ENCODE measurements around the gene PPP1R3C. TPM values are rescaled to one million over a fixed set of nuclear protein-coding genes. Genes with fewer than 3 reads are reported as not detected.

Gene PPP1R3C
- total RNA-seq, 4 donors from 2014 or later, result 6.6 to 90.7 (median 65.5) TPM

DNA sequence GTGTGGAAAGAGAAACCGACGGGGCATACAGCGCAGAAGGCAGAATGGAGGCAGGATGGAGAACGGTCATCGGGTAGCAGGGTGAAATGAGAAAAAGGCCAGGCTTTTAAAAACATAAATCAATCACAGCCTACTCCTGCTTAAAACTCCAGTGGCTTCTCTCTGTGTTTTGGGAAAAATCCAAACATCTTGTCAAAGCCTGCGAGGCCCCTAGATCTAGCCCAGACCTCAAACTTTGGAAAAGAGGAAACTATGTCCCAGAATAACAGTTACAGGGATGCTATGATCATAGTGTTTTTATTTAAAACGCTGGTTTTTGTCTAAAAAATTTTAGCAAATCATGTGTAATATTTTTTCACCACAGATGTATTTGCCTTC lies 41.1 kb downstream of the PPP1R3C start:
- DNase-seq, result no peak
- in situ Hi-C loops (cut with MboI; ENCODE audit: low sequenced_read_pairs in 4 of 4) (no loop called here), intact Hi-C loops (cut with DNase I; ENCODE audit: low total_unique reads) (loop anchor here (2.0 kb wide), 1 partner anchor 17 kb away; no protein-coding TSS in a partner anchor)
- Histone ChIP-seq H3K27me3 (no peaks in the 10 kb centered on the region), H3K27ac (peak overlapping the region; percentile 87 to 91 (median 90)), H3K4me1 (peaks cover 75 to 81% of the 10 kb centered on the region in 2 donors), H3K36me3 (no peaks in the 10 kb centered on the region), H3K4me3 (peak overlapping the region in 1 of 4 donors; percentile 2), H3K9me3 (no peaks in the 10 kb centered on the region)
- peak in 1 of 2 donors; percentile 2 for ATAC-seq
- TF ChIP-seq, protein P1, sequence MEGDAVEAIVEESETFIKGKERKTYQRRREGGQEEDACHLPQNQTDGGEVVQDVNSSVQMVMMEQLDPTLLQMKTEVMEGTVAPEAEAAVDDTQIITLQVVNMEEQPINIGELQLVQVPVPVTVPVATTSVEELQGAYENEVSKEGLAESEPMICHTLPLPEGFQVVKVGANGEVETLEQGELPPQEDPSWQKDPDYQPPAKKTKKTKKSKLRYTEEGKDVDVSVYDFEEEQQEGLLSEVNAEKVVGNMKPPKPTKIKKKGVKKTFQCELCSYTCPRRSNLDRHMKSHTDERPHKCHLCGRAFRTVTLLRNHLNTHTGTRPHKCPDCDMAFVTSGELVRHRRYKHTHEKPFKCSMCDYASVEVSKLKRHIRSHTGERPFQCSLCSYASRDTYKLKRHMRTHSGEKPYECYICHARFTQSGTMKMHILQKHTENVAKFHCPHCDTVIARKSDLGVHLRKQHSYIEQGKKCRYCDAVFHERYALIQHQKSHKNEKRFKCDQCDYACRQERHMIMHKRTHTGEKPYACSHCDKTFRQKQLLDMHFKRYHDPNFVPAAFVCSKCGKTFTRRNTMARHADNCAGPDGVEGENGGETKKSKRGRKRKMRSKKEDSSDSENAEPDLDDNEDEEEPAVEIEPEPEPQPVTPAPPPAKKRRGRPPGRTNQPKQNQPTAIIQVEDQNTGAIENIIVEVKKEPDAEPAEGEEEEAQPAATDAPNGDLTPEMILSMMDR (IDR thresholded peaks at IDR 0.05 in 4 of 5, conservative IDR thresholded peaks at IDR 0.05 in 1 of 5), result no peak
- no peak for TF ChIP-seq POLR2A (IDR thresholded peaks at IDR 0.05)

DNA sequence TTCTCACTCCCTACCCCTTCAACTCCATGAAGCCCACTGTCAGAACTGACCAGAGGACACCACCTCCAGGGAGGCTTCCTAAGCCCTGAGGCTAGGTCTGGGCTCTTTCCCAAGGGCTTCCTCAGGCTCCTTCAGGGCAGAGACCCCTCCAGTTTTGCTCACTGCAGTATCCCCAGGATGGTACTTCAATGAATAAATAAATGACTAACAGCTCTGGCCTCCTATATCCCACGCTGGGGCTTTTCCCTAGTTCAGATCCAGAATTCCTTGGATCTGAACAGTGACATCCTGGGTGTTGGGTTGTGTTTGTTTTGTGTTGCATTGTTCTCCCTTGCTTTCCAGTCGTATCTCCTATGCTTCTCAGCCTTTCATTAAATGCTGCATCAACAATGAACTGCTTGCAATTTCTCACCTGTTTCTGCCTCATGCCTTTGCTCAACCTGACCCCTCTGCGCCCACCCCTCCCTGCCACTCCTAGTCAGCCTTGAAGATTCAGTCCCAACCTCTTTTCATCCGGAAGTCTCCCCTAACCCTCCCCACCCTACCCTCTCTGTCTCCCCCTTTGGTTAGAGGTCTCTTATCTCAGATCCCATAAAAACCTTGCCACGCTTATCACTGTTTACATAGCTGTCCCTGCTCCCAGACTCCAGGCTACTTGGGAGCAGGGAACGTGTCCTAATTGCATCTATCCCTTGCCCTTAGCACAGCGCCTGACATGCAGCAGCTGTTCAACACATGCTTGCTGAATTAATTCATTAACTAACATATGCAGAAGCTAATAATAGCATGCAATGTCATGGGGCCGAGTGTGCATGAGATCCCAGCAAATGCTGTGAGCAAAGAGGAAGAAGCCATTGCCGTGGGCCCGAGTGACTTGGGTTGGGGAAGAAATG lies 41.7 kb downstream of the PPP1R3C start:
- in situ Hi-C loops (cut with MboI; ENCODE audit: low sequenced_read_pairs in 4 of 4) (no loop called here), intact Hi-C loops (cut with DNase I; ENCODE audit: low total_unique reads) (no loop called here)
- TF ChIP-seq, protein P1 (IDR thresholded peaks at IDR 0.05 in 4 of 5, conservative IDR thresholded peaks at IDR 0.05 in 1 of 5), result peak in 1 of 5 experiments; percentile 25
- TF ChIP-seq POLR2A (IDR thresholded peaks at IDR 0.05), result peak; percentile 65 to 66
- peak overlapping the region; percentile 87 to 91 (median 90) for H3K27ac ChIP-seq
- H3K4me3 ChIP-seq, result peak overlapping the region in 1 of 4 donors; percentile 2
- DNase-seq, result peak; percentile 82 to 83
- peaks cover 75 to 76% of the 10 kb centered on the region in 2 donors for H3K4me1 ChIP-seq
- ATAC-seq, result peak; percentile 53 to 76
- H3K9me3 ChIP-seq, result no peaks in the 10 kb centered on the region
- no peaks in the 10 kb centered on the region for H3K27me3 ChIP-seq
- no peaks in the 10 kb centered on the region for H3K36me3 ChIP-seq

DNA sequence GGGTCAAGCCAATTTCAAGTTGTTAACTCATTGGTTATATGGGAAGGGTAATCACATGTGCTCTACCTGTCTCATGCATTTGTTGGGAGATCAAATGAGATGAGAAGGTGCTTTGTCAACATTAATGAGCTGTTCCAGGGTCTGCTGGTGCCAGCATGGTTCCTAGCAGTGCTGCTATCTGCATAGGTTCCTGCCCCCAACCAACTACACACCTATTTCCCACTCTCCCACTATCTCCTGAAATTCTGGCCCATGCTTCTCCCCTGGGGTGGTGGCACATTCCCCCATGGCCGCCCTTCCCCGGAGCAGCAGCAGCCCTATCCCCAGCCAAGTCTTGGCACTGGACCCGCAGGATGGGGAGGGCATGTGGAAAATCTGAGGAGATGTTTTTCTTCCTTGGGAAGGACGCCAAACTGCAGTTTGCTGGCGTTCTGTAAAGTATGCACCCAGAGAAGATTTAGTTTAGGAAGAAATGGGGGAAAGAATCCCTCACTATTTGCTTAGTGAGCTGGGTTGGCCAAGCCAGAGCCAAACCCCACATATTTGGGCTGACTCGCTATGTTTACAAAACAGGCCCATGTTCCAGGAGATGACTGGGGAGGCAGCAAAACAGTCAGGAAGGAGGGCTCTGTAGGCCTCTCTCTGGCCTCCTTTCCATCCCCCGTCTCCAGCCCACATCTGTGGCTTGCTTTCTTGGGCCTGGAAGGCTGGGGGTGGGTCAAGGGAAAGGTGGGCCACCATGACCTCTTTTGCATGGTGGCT lies 42.5 kb downstream of the PPP1R3C start:
- H3K4me3 ChIP-seq, result no peak overlapping the region
- intact Hi-C loops (cut with DNase I; ENCODE audit: low total_unique reads) (no loop called here), in situ Hi-C loops (cut with MboI; ENCODE audit: low sequenced_read_pairs in 4 of 4) (no loop called here)
- ATAC-seq (no peak), DNase-seq (peak in 1 of 2 donors; percentile 67)
- H3K27ac ChIP-seq, result peak overlapping the region; percentile 87 to 91 (median 90)
- TF ChIP-seq, protein P1 (IDR thresholded peaks at IDR 0.05 in 4 of 5, conservative IDR thresholded peaks at IDR 0.05 in 1 of 5), result no peak
- TF ChIP-seq POLR2A (IDR thresholded peaks at IDR 0.05), result no peak
- H3K9me3 ChIP-seq, result no peaks in the 10 kb centered on the region
- peaks cover 75 to 78% of the 10 kb centered on the region in 2 donors for H3K4me1 ChIP-seq
- H3K36me3 ChIP-seq, result no peaks in the 10 kb centered on the region
- H3K27me3 ChIP-seq, result no peaks in the 10 kb centered on the region

DNA sequence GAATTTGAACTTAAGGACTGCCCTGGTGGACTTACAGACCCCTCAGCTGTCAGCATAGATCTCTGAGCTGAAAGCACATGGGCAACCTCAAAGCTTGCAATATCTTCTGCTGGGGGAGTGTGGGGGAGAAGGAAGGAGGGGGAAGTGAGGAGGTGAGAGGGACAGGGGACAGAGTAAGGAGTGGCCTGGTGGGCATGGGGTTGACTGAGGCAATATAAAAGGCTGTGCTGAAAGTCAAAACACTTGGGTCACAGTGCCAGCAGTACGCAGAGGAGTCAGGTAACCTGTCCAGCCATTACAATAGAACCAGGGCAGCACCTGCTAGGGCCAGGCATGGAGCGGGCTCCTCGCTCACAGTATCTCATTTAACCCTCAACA lies 43.2 kb downstream of the PPP1R3C start:
- H3K9me3 ChIP-seq, result no peaks in the 10 kb centered on the region
- DNase-seq, result peak in 1 of 2 donors; percentile 76
- peak in 1 of 2 donors; percentile 19 for ATAC-seq
- no peaks in the 10 kb centered on the region for H3K27me3 ChIP-seq
- peaks cover 75 to 79% of the 10 kb centered on the region in 2 donors for H3K4me1 ChIP-seq
- TF ChIP-seq, protein P1 (IDR thresholded peaks at IDR 0.05 in 4 of 5, conservative IDR thresholded peaks at IDR 0.05 in 1 of 5), result no peak
- TF ChIP-seq POLR2A (IDR thresholded peaks at IDR 0.05), result no peak
- in situ Hi-C loops (cut with MboI; ENCODE audit: low sequenced_read_pairs in 4 of 4), result no loop called here
- no peak overlapping the region for H3K4me3 ChIP-seq
- no peaks in the 10 kb centered on the region for H3K36me3 ChIP-seq
- intact Hi-C loops (cut with DNase I; ENCODE audit: low total_unique reads), result loop anchor here (2.0 to 10.0 kb wide), 2 partner anchors 41 to 1945 kb away; partner anchors contain the start of gene PANK1
- H3K27ac ChIP-seq, result peak overlapping the region; percentile 87 to 91 (median 90)
